ENCODE results near the gene GKN1.
A peak's percentile ranks its signal among the peaks of the same experiment; 100 is the strongest.
"Not testable (repeated sequence)": the region's sequence is repeated elsewhere in the genome, so short reads cannot be mapped to it uniquely, and the experiment has no call there.

Gene GKN1

DNA sequence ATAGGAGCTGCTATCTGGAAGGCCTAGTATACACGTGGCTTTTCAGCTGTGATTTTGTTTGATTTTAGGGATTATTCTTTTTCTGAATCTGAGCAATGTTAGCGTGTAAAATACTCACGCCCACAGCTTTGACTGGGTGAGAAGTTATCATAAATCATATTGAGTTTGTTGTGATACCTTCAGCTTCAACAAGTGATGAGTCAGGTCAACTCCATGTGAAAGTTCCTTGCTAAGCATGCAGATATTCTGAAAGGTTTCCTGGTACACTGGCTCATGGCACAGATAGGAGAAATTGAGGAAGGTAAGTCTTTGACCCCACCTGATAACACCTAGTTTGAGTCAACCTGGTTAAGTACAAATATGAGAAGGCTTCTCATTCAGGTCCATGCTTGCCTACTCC is at the start of gene GKN1:
Gene GKN1, plus strand, starts transcription at position 386 of the 400 bp plus-strand sequence. CDS start 42 bp downstream, outside the sequence.
- no peak for DNase-seq (ENCODE audit: low spot score)

- peak; percentile 62 for DNase-seq (ENCODE audit: low spot score)
These were observed 49.0 kb upstream of the GKN1 start for GRCh38 chr2:68925295-68925896.

DNA sequence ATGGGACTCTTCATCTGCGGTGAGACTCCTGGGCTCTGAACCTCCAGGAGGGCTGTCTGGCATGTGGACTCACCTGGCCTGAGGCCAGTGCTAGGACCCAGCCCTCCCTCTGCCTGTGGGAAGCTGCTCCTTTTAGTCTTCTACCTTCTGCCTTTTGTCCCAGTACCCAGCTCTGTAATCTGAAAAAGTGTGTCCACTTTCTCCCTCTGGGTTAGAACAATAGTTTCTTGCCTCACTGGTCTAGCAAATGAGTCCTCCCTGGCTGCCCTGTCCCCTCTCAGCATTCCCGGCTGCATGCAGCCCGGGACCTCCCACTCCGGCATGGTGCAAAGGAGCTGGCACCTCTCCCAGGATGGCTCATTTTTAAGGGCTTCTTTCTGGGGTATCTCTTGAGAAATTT is 47.6 kb upstream of the GKN1 start:
- DNase-seq (ENCODE audit: low spot score): no peak

GRCh38 chr2:68931149-68931711 is 43.2 kb upstream of the GKN1 start:
- DNase-seq (ENCODE audit: low spot score): no peak

DNA sequence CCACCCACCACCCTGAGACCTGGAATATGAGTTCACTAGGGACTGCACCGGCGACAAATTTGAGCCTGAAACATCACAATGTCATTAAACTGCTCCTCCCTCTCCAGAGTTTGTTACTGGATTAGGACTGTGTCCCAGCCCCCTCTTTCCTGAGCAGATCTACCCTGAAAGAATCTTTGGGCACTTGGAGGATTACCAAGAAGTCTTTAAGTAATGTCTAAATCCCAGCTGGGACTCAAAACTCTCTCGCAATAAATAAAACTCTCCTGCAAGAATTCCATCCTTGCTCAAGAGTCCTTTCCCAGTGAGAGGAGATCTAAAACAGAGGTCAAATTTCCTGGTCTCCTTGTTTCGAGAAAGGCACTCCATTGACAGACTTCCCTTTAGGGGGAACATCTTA is 42.6 kb upstream of the GKN1 start:
- no peak for DNase-seq (ENCODE audit: low spot score)

DNA sequence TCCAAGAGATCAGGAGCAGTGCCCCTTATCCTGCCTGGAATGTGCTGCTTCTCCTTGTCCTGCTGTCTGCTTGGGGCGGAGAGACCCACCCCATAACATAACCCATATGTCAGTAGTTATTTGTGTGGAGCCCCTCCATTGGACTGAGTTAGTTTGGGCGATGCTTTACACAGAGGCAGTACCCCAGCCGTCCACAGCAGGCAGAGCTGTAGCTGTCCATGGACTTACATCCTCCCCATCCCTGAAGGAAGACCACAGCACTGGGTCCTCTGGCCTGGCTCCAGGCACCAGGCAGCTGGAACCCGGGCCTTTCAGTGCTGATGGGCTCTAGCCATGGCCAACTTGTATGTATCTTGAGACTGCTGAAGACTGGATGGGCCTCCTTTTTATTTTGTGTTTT is 42.0 kb upstream of the GKN1 start:
- DNase-seq (ENCODE audit: low spot score): no peak

GRCh38 chr2:68934021-68934420 is 40.4 kb upstream of the GKN1 start:
- no peak for DNase-seq (ENCODE audit: low spot score)

- no peak for DNase-seq (ENCODE audit: low spot score)
These were observed 39.0 kb upstream of the GKN1 start for GRCh38 chr2:68935471-68935870.

GRCh38 chr2:68936427-68936826 is 38.0 kb upstream of the GKN1 start:
- DNase-seq (ENCODE audit: low spot score): no peak

- DNase-seq (ENCODE audit: low spot score): no peak
These were observed 37.5 kb upstream of the GKN1 start for GRCh38 chr2:68936889-68937288.

- no peak for DNase-seq (ENCODE audit: low spot score)
These were observed 36.9 kb upstream of the GKN1 start for GRCh38 chr2:68937346-68938055.

DNA sequence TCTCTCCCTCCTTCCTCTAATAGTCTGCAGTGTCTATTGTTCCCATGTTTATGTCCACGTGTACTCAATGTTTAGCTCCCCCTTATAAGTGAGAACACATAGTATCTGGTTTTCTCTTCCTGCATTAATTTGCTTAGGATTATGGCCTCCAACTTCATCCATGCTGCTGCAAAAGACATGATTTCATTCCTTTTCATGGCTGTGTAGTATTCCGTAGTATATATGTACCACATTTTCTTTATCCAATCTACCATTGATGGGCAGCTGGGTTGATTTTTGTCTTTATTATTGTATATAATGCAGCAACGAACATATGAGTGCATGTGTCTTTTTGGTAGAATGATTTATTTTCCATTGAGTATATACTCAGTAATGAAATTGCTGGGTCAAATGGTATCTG is 35.5 kb upstream of the GKN1 start:
- DNase-seq (ENCODE audit: low spot score): no peak

GRCh38 chr2:68939962-68940361 is 34.5 kb upstream of the GKN1 start:
- DNase-seq (ENCODE audit: low spot score): no peak

GRCh38 chr2:68940369-68940768 is 34.1 kb upstream of the GKN1 start:
- DNase-seq (ENCODE audit: low spot score): no peak

- no peak for DNase-seq (ENCODE audit: low spot score)
These were observed 31.6 kb upstream of the GKN1 start for GRCh38 chr2:68942827-68943226.

- DNase-seq (ENCODE audit: low spot score): peak; percentile 59
These were observed 30.6 kb upstream of the GKN1 start for GRCh38 chr2:68943581-68944568.

DNA sequence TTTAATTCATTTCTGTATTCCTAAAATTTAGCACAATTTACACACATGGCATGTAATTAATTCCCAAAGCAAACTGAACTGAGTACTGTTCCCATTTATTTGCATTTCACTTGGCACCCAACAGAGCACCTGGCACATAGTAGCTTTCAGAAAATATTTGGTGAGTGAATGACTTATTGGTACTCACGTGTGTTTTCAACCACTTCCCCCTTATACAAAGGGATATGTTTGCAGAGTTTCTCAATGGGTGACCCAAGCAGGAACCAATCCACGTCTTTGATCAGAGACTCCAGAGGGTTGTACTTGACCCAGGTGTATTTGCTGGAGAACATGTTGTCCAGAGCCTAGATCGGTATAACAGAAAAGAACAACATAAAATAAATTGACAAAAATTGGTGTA is 28.3 kb upstream of the GKN1 start:
- no peak for DNase-seq (ENCODE audit: low spot score)

- no peak for DNase-seq (ENCODE audit: low spot score)
These were observed 25.7 kb upstream of the GKN1 start for GRCh38 chr2:68948710-68949109.

GRCh38 chr2:68951899-68952298 is 22.5 kb upstream of the GKN1 start:
- DNase-seq (ENCODE audit: low spot score): no peak

GRCh38 chr2:68952887-68953521 is 21.4 kb upstream of the GKN1 start, which contains the start of gene GKN2:
GKN2 (minus strand) TSS chr2:68952893; CDS start chr2:68952861, 32 bp downstream.
- no peak for DNase-seq (ENCODE audit: low spot score)

DNA sequence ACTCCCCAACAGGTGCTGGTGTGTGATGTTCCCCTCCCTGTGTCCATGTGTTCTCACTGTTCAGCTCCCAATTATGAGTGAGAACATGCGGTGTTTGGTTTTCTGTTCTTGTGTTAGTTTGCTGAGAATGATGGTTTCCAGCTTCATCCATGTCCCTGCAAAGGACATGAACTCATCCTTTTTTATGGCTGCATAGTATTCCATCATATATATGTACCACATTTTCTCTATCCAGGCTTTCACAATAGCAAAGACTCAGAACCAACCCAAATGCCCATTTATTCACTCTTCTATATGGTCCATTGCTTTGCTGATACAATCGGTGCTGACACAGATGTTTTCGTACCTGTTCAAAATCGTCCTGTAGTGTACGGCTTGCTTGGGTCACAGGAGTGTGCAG is 19.0 kb upstream of the GKN1 start:
- not testable (repeated sequence) for DNase-seq (ENCODE audit: low spot score)

- DNase-seq (ENCODE audit: low spot score): no peak
These were observed 15.4 kb upstream of the GKN1 start for GRCh38 chr2:68959001-68959400.
